Type B pancreatic cell (in vitro differentiated cells): Measurements from ENCODE around the gene EGFR. TPM values are rescaled to one million over a fixed set of nuclear protein-coding genes. Genes with fewer than 3 reads are reported as not detected.

Experiments
- DNase-seq: peaks from one replicate; pipeline ENCODE4 v3.0.0; 2021; ENCODE audit warnings: mixed read lengths; ENCODE audit not compliant: unreplicated experiment; ENCODE audit errors: extremely low spot score
- H3K27ac Mint-ChIP-seq: 2 replicates; pipeline ENCODE4 v1.8.0; 2021; ENCODE audit warnings: mild to moderate bottlenecking, mixed read lengths
- H3K27me3 Mint-ChIP-seq: 2 replicates; pipeline ENCODE4 v1.8.0; 2021; ENCODE audit warnings: mixed read lengths
- H3K36me3 Mint-ChIP-seq: 2 replicates; pipeline ENCODE4 v1.8.0; 2021; ENCODE audit warnings: mixed read lengths
- H3K4me1 Mint-ChIP-seq: one replicate; pipeline ENCODE4 v1.8.0; 2021; ENCODE audit warnings: mixed read lengths; ENCODE audit not compliant: unreplicated experiment
- H3K4me3 Mint-ChIP-seq: 2 replicates; pipeline ENCODE4 v1.8.0; 2021; ENCODE audit warnings: mild to moderate bottlenecking, mixed read lengths
- H3K9me3 Mint-ChIP-seq: 2 replicates; pipeline ENCODE4 v1.8.0; 2021; ENCODE audit warnings: mixed read lengths
- long read RNA-seq: library from polyadenylated mRNA; unstranded; transcript quantifications from one replicate; pipeline ENCODE4 v2.0.0, GENCODE V29; 2020
- total RNA-seq: library from RNA; stranded (reverse); gene quantifications from 2 replicates; pipeline ENCODE4 v1.2.1, GENCODE V29; 2021; ENCODE audit warnings: low replicate concordance
- TF ChIP-seq, protein P1 (sequence below): fragments of 200-600 bp; sonication (generic); conservative IDR thresholded peaks from 2 replicates; pipeline ENCODE4 v1.5.0; 2021; ENCODE audit warnings: antibody characterized with exemption, mild to moderate bottlenecking

Gene EGFR
- 44.6 and 56.5 TPM in 2 replicates for total RNA-seq
- long read RNA-seq, full-length matches to known transcripts = 2 of 22 reads
- long read RNA-seq, partial matches to known transcripts = 7 of 22 reads
- long read RNA-seq, other reads (novel, unspliced or antisense) = 13 of 22 reads

DNA sequence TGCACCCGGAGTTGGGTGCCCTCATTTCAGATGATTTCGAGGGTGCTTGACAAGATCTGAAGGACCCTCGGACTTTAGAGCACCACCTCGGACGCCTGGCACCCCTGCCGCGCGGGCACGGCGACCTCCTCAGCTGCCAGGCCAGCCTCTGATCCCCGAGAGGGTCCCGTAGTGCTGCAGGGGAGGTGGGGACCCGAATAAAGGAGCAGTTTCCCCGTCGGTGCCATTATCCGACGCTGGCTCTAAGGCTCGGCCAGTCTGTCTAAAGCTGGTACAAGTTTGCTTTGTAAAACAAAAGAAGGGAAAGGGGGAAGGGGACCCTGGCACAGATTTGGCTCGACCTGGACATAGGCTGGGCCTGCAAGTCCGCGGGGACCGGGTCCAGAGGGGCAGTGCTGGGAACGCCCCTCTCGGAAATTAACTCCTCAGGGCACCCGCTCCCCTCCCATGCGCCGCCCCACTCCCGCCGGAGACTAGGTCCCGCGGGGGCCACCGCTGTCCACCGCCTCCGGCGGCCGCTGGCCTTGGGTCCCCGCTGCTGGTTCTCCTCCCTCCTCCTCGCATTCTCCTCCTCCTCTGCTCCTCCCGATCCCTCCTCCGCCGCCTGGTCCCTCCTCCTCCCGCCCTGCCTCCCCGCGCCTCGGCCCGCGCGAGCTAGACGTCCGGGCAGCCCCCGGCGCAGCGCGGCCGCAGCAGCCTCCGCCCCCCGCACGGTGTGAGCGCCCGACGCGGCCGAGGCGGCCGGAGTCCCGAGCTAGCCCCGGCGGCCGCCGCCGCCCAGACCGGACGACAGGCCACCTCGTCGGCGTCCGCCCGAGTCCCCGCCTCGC, at the start of gene EGFR:
EGFR (plus strand) TSS at position 657 of the 830 bp plus-strand sequence. CDS start 261 bp downstream, outside the sequence.
- Mint-ChIP-seq H3K4me1 (peaks cover 15% of the 10 kb centered on the region), H3K9me3 (no peaks in the 10 kb centered on the region), H3K27ac (peak within 1 kb of the TSS; percentile 18), H3K27me3 (peaks cover 33% of the 10 kb centered on the region), H3K36me3 (peaks cover 10% of the 10 kb centered on the region), H3K4me3 (peak within 1 kb of the TSS; percentile 90)
- peak; percentile 80 for DNase-seq
- TF ChIP-seq, protein P1, sequence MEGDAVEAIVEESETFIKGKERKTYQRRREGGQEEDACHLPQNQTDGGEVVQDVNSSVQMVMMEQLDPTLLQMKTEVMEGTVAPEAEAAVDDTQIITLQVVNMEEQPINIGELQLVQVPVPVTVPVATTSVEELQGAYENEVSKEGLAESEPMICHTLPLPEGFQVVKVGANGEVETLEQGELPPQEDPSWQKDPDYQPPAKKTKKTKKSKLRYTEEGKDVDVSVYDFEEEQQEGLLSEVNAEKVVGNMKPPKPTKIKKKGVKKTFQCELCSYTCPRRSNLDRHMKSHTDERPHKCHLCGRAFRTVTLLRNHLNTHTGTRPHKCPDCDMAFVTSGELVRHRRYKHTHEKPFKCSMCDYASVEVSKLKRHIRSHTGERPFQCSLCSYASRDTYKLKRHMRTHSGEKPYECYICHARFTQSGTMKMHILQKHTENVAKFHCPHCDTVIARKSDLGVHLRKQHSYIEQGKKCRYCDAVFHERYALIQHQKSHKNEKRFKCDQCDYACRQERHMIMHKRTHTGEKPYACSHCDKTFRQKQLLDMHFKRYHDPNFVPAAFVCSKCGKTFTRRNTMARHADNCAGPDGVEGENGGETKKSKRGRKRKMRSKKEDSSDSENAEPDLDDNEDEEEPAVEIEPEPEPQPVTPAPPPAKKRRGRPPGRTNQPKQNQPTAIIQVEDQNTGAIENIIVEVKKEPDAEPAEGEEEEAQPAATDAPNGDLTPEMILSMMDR = no peak

DNA sequence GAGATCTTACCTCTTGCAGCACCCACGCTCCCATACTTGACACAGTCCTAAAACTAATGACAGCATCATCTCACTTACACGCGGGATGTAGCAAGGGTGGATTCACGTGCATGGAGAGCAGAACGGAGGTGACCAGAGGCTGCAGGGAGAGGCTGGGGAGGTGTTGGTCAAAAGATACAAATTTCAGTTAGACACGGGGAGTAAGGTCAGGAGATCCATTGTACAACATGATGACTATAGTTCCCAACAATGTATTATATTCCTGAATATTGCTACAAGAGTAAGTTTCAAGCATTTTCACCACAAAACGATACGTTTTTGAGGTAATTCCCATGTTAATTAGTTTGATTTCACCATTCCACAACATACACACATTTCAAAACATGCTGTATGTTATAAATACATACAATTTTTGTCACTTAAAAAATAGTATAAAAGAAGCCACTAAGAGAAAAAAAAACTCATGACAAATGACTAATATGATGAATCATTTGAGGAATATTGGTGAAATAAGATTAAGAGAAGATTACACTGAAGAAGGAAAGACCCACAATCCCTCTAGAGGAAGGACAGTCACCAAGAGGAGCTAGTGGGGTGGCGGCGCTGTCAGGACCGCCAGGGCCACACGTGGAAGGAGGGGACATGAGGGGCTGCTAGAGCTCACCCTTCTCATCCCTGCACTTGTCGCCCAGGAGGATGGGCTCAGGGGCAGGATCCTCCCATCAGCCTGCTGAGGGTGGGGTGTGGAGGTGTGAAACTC, 49.4 kb upstream of the EGFR start:
- DNase-seq = no peak
- H3K4me3 Mint-ChIP-seq = no peak overlapping the region
- H3K27me3 Mint-ChIP-seq = no peaks in the 10 kb centered on the region
- TF ChIP-seq, protein P1 = no peak
- H3K9me3 Mint-ChIP-seq = peaks cover 7% of the 10 kb centered on the region
- H3K27ac Mint-ChIP-seq = no peak overlapping the region
- H3K4me1 Mint-ChIP-seq = no peaks in the 10 kb centered on the region
- no peaks in the 10 kb centered on the region for H3K36me3 Mint-ChIP-seq

DNA sequence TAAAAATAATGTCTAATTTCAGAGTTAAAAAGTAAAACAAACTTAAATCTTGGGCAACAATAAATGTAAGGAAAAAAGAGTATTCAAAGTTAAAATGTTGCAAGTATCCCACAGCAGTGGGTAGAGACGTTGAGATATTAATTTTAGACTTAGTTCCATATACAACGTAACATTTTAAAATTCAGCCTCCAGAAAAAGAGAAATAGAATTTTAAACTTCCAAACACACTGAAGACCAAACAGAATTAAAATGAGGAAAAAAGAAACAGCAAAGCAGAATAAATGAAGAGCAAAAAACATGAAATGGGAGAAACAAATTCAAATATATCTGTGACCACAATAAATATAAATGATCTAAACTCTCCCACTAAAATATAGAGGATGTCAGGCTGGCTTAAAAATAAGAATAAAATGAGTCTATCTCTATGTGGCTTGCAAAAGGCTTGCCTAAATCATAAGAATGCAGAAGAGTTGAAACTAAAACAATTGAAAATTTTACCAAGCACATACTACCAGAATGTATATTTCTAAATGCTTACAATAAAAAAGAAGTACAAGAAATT, 46.0 kb upstream of the EGFR start:
- Mint-ChIP-seq H3K4me3 (no peak overlapping the region), H3K27ac (no peak overlapping the region), H3K36me3 (no peaks in the 10 kb centered on the region), H3K9me3 (peaks cover 7% of the 10 kb centered on the region), H3K4me1 (no peaks in the 10 kb centered on the region), H3K27me3 (no peaks in the 10 kb centered on the region)
- TF ChIP-seq, protein P1 = no peak
- DNase-seq = no peak

DNA sequence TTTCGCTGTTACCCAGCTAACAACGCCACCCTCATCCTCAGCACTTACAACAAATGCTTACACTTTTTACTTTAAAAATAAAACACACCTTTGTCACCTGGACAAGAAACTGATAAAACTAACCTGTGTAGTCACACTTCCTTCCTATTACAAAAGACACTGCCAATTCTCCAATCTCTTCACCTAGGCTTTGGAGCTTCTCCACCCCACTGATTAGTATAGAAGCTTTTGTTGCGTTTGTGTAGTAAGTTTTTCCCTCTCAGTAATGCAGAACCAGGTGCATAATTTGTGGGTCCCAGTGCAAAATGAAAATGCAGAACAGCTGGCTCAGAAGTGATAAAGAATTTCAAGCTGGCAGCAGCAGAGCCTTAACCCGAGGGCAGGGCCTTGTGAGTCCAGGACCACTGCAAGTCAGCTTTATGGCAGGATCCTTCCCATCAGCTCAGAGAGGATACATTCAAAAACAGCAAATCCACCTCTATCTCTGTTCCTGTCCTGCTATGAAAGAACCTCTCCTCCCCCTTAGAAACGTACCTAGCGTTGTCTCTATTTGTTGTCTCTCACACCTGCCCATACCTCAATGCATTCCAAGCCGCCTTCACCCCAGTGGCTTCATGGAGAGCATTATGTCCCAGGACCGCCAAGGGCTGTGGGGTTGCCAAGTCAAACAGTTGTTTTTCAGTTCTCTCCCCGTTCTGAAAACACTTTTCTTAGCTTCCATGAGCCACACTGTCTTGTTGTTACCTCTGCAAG, 40.3 kb upstream of the EGFR start:
- TF ChIP-seq, protein P1 = no peak
- Mint-ChIP-seq H3K27me3 (no peaks in the 10 kb centered on the region), H3K9me3 (no peaks in the 10 kb centered on the region), H3K27ac (no peak overlapping the region), H3K4me1 (no peaks in the 10 kb centered on the region), H3K36me3 (no peaks in the 10 kb centered on the region), H3K4me3 (no peak overlapping the region)
- DNase-seq = no peak

DNA sequence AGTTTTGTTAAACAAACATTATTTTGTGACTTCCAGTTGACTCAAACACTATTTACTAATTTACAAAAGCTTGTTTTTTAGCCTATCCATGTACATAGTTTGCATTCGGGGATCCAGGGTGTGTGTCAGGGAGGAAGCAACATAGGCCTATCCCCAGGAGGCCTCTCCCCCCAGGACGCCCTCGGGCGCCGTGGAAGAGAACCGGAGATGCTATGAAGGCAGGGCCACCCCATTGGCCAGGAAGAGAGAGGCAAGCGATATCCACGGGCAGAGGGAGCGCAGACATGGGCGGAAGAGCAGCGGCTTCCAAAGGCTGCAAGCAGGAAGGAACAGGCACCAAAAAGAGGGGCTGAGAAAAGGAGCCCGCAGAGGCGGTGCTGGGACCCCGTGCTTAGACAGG, 38.3 kb upstream of the EGFR start:
- no peak overlapping the region for H3K27ac Mint-ChIP-seq
- H3K9me3 Mint-ChIP-seq = peaks cover 9% of the 10 kb centered on the region
- no peaks in the 10 kb centered on the region for H3K4me1 Mint-ChIP-seq

More for the DNA sequence above, 38.3 kb upstream of the EGFR start:
- no peaks in the 10 kb centered on the region for H3K36me3 Mint-ChIP-seq
- no peak overlapping the region for H3K4me3 Mint-ChIP-seq
- TF ChIP-seq, protein P1 = no peak
- no peaks in the 10 kb centered on the region for H3K27me3 Mint-ChIP-seq
- DNase-seq = no peak
